ENCODE measurements around the gene ASB3. TPM values are rescaled to one million over a fixed set of nuclear protein-coding genes. Genes with fewer than 3 reads are reported as not detected.

The ASB3 gene
- total RNA-seq, 4 donors from 2014 or later = 4.9 to 18.9 (median 11.4) TPM

- Histone ChIP-seq H3K9me3 (no peaks in the 10 kb centered on the region), H3K36me3 (no peaks in the 10 kb centered on the region), H3K27ac (peak overlapping the region; percentile 79 to 91 (median 88)), H3K4me3 (peak overlapping the region; percentile 61 to 95 (median 75)), H3K27me3 (no peaks in the 10 kb centered on the region), H3K4me1 (peaks cover 19 to 32% (median 26%) of the 10 kb centered on the region in 4 donors)
- TF ChIP-seq POLR2A (IDR thresholded peaks at IDR 0.05) (no peak), POLR2AphosphoS5 (IDR thresholded peaks at IDR 0.05) (no peak), CTCF (IDR thresholded peaks at IDR 0.05) (no peak)
- no peak for DNase-seq
- in situ Hi-C loops (cut with MboI; ENCODE audit: low pct_ligation_motif_present in 1 of 4, low pct_unique_long_range_greater_than_20kb in 1 of 4, low sequenced_read_pairs in 3 of 4) = no loop called here
- intact Hi-C loops (cut with DNase I; ENCODE audit: low total_unique reads) = no loop called here
- 0 to 1% methylated on average over 7 to 18 of the region's 18 CpGs for WGBS, 2 donors (ENCODE audit: low coverage in 1 of 2)
Measured at GRCh38 chr2:53786352-53786704, 425 bp downstream of the ASB3 start.

GRCh38 chr2:53785366-53785765 lies 1.4 kb downstream of the ASB3 start:
- intact Hi-C loops (cut with DNase I; ENCODE audit: low total_unique reads) (no loop called here), in situ Hi-C loops (cut with MboI; ENCODE audit: low pct_ligation_motif_present in 1 of 4, low pct_unique_long_range_greater_than_20kb in 1 of 4, low sequenced_read_pairs in 3 of 4) (no loop called here)
- H3K4me3 ChIP-seq = peak overlapping the region in 1 of 4 donors; percentile 65
- H3K36me3 ChIP-seq = no peaks in the 10 kb centered on the region
- DNase-seq = no peak
- H3K9me3 ChIP-seq = no peaks in the 10 kb centered on the region
- 62 to 65% methylated on average over 4 to 11 of the region's 11 CpGs for WGBS, 2 donors (ENCODE audit: low coverage in 1 of 2)
- no peak overlapping the region for H3K27ac ChIP-seq
- no peaks in the 10 kb centered on the region for H3K27me3 ChIP-seq
- peaks cover 19 to 32% (median 26%) of the 10 kb centered on the region in 4 donors for H3K4me1 ChIP-seq
- TF ChIP-seq POLR2AphosphoS5 (IDR thresholded peaks at IDR 0.05) (no peak), EP300 (IDR thresholded peaks at IDR 0.05; ENCODE audit: low read depth) (no peak), CTCF (IDR thresholded peaks at IDR 0.05) (no peak), POLR2A (IDR thresholded peaks at IDR 0.05) (no peak)

GRCh38 chr2:53784436-53784835 lies 2.3 kb downstream of the ASB3 start:
- intact Hi-C loops (cut with DNase I; ENCODE audit: low total_unique reads) = no loop called here
- H3K4me1 ChIP-seq = peaks cover 19 to 29% (median 26%) of the 10 kb centered on the region in 4 donors
- no peaks in the 10 kb centered on the region for H3K36me3 ChIP-seq

GRCh38 chr2:53782676-53783075 lies 4.1 kb downstream of the ASB3 start:
- Histone ChIP-seq H3K27me3 (no peaks in the 10 kb centered on the region), H3K36me3 (no peaks in the 10 kb centered on the region), H3K9me3 (no peaks in the 10 kb centered on the region), H3K4me3 (no peak overlapping the region), H3K4me1 (peaks cover 11 to 19% (median 15%) of the 10 kb centered on the region in 4 donors), H3K27ac (no peak overlapping the region)
- DNase-seq = no peak
- intact Hi-C loops (cut with DNase I; ENCODE audit: low total_unique reads) (no loop called here), in situ Hi-C loops (cut with MboI; ENCODE audit: low pct_ligation_motif_present in 1 of 4, low pct_unique_long_range_greater_than_20kb in 1 of 4, low sequenced_read_pairs in 3 of 4) (no loop called here)
- 84 to 94% methylated on average over 6 to 8 of the region's 8 CpGs for WGBS, 2 donors (ENCODE audit: low coverage in 1 of 2)
- TF ChIP-seq EP300 (IDR thresholded peaks at IDR 0.05; ENCODE audit: low read depth) (no peak), CTCF (IDR thresholded peaks at IDR 0.05) (no peak), POLR2AphosphoS5 (IDR thresholded peaks at IDR 0.05) (no peak), POLR2A (IDR thresholded peaks at IDR 0.05) (no peak)

More at GRCh38 chr2:53784436-53784835, 2.3 kb downstream of the ASB3 start:
- Histone ChIP-seq H3K27me3 (no peaks in the 10 kb centered on the region), H3K9me3 (no peaks in the 10 kb centered on the region), H3K27ac (no peak overlapping the region), H3K4me3 (no peak overlapping the region)
- no peak for DNase-seq
- TF ChIP-seq CTCF (IDR thresholded peaks at IDR 0.05) (no peak), POLR2A (IDR thresholded peaks at IDR 0.05) (no peak), EP300 (IDR thresholded peaks at IDR 0.05; ENCODE audit: low read depth) (no peak), POLR2AphosphoS5 (IDR thresholded peaks at IDR 0.05) (no peak)
- in situ Hi-C loops (cut with MboI; ENCODE audit: low pct_ligation_motif_present in 1 of 4, low pct_unique_long_range_greater_than_20kb in 1 of 4, low sequenced_read_pairs in 3 of 4) = no loop called here

Data from transverse colon (tissue), 4 donors.